ENCODE data around the gene ADAM12.
"Not testable (repeated sequence)": the region's sequence is repeated elsewhere in the genome, so short reads cannot be mapped to it uniquely, and the experiment has no call there.

The ADAM12 gene

DNA sequence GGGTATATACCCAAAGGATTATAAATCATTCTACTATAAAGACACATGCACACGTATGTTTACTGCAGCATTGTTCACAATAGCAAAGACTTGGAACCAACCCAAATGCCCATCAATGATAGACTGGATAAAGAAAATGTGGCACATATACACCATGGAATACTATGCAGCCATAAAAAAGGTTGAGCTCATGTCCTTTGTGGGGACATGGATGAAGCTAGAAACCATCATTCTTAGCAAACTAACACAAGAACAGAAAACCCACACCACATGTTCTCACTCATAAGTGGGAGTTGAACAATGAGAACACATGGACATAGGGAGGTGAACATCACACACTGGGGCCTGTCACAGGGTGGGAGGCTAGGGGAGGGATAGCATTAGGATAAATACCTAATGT, 215.5 kb downstream of the ADAM12 start:
- H3K9me3 ChIP-seq (ENCODE audit: control insufficient read depth, insufficient read depth, low read length); H3K27me3 ChIP-seq (ENCODE audit: control insufficient read depth, insufficient read depth, low read length); H3K4me3 ChIP-seq (ENCODE audit: low read depth, low read length); H3K9ac ChIP-seq (ENCODE audit: low read depth, low read length); H3K36me3 ChIP-seq (ENCODE audit: control insufficient read depth, insufficient read depth, low read length): not testable (repeated sequence)
- peaks cover 21% of the 10 kb centered on the region for H3K4me1 ChIP-seq (ENCODE audit: control insufficient read depth, insufficient read depth, low read length)

DNA sequence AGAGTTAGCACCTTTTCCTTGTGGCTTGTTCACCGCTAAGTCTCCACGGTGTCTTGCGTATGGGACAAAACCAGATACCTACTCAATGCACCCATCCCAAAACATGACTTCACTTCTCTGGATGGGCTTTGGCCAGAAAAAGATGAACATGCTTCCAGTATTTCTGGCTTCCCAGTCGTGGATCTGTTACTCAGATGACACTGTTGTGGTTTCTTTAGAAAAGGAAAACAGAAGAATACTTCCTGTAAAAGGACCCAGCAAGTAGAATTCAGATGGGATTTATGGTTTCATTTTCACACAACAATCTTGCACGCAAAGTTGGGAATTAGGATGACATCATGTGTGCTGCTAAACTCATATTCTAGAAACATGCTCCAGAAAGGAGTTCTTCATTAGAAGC, 216.7 kb downstream of the ADAM12 start:
- H3K9me3 ChIP-seq (ENCODE audit: control insufficient read depth, insufficient read depth, low read length): no peaks in the 10 kb centered on the region
- no peaks in the 10 kb centered on the region for H3K36me3 ChIP-seq (ENCODE audit: control insufficient read depth, insufficient read depth, low read length)
- peaks cover 12% of the 10 kb centered on the region for H3K4me1 ChIP-seq (ENCODE audit: control insufficient read depth, insufficient read depth, low read length)
- H3K4me3 ChIP-seq (ENCODE audit: low read depth, low read length): no peak overlapping the region
- H3K27me3 ChIP-seq (ENCODE audit: control insufficient read depth, insufficient read depth, low read length): no peaks in the 10 kb centered on the region
- H3K9ac ChIP-seq (ENCODE audit: low read depth, low read length): no peak overlapping the region

DNA sequence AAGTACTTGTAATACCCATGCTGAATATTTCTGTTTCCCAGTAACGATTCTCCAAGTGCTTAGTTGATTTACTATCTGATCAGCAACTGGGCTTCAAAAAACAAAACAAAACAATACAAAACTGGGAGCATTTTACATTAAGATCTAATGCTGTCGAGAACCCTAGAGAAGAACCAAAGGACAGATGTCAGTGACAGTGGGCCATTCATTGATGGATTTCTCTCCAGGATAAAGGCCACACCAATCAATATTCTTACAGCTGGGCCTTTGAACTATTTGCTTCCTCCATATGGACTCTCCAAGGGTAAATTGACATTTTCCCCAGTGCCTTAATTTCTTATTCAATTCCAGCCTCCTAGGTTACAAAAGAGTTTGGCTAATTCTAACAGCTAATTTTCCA, 217.5 kb downstream of the ADAM12 start:
- H3K9me3 ChIP-seq (ENCODE audit: control insufficient read depth, insufficient read depth, low read length): no peaks in the 10 kb centered on the region
- peaks cover 5% of the 10 kb centered on the region for H3K4me1 ChIP-seq (ENCODE audit: control insufficient read depth, insufficient read depth, low read length)
- no peak overlapping the region for H3K9ac ChIP-seq (ENCODE audit: low read depth, low read length)
- H3K36me3 ChIP-seq (ENCODE audit: control insufficient read depth, insufficient read depth, low read length): no peaks in the 10 kb centered on the region
- H3K27me3 ChIP-seq (ENCODE audit: control insufficient read depth, insufficient read depth, low read length): no peaks in the 10 kb centered on the region
- H3K4me3 ChIP-seq (ENCODE audit: low read depth, low read length): no peak overlapping the region

DNA sequence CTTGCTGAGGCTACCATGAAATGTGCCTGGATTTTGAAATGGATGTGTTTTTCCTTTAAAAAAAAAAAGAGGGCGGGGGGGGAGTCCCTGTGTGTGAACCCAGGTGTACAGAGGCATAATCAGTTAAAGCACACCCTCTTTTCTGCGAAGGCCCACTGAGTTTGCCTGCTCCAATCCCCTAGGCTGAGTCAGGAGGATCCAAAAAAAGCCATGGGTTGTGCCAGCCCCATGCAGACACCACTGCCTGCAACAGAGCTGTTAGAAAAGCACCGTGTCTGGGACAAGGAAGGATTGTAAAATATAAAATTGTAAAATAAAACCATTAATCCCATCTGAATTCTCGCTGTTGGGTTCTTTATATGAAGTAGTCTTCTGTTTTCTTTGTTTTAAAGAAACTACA, 217.9 kb downstream of the ADAM12 start:
- H3K4me3 ChIP-seq (ENCODE audit: low read depth, low read length): no peak overlapping the region
- H3K27me3 ChIP-seq (ENCODE audit: control insufficient read depth, insufficient read depth, low read length): no peaks in the 10 kb centered on the region
- H3K9ac ChIP-seq (ENCODE audit: low read depth, low read length): no peak overlapping the region
- H3K9me3 ChIP-seq (ENCODE audit: control insufficient read depth, insufficient read depth, low read length): no peaks in the 10 kb centered on the region
- H3K4me1 ChIP-seq (ENCODE audit: control insufficient read depth, insufficient read depth, low read length): peaks cover 2% of the 10 kb centered on the region
- H3K36me3 ChIP-seq (ENCODE audit: control insufficient read depth, insufficient read depth, low read length): no peaks in the 10 kb centered on the region

DNA sequence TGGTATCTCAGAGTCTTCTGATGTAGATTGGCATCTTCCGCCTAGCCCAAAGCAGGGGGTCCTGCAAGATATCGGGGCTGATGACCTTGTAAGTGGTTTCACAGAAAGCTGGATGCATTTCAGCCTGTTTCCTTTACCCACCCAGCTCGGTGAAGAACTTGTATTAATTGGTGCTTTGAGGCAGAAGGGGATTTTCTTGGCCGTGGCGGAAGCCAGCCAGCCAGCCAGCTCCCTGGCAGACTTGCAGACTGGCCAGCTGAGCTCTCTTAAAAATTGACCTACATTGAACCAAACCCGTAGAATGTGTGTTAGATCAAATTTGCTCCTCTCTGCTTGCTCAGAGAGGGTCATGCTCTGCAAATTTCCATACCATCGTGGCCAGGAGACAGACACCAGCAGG, 218.4 kb downstream of the ADAM12 start:
- no peak overlapping the region for H3K9ac ChIP-seq (ENCODE audit: low read depth, low read length)
- H3K4me3 ChIP-seq (ENCODE audit: low read depth, low read length): no peak overlapping the region
- no peaks in the 10 kb centered on the region for H3K4me1 ChIP-seq (ENCODE audit: control insufficient read depth, insufficient read depth, low read length)
- H3K36me3 ChIP-seq (ENCODE audit: control insufficient read depth, insufficient read depth, low read length): no peaks in the 10 kb centered on the region
- no peaks in the 10 kb centered on the region for H3K27me3 ChIP-seq (ENCODE audit: control insufficient read depth, insufficient read depth, low read length)
- H3K9me3 ChIP-seq (ENCODE audit: control insufficient read depth, insufficient read depth, low read length): no peaks in the 10 kb centered on the region

DNA sequence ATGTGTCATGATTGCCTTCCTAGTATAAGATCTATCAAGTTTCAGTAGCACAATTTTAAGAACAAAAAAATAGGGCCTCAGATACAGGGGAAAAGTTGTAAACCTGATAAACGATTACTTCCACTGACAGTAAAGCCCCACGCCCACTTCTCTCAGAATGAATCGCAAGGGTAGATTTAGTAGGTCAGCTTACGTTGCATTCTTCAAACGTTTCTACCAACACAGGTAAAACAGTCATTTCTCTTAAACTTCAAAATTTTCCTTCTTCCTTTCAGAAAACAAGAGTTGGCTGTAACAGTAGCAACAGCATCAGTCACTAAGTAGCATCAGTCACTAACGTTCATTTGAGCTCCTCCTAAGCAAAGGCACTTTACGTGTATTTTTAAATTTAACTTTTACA, 221.5 kb downstream of the ADAM12 start:
- no peak overlapping the region for H3K9ac ChIP-seq (ENCODE audit: low read depth, low read length)
- no peaks in the 10 kb centered on the region for H3K9me3 ChIP-seq (ENCODE audit: control insufficient read depth, insufficient read depth, low read length)
- H3K4me1 ChIP-seq (ENCODE audit: control insufficient read depth, insufficient read depth, low read length): no peaks in the 10 kb centered on the region
- H3K27me3 ChIP-seq (ENCODE audit: control insufficient read depth, insufficient read depth, low read length): no peaks in the 10 kb centered on the region
- H3K4me3 ChIP-seq (ENCODE audit: low read depth, low read length): no peak overlapping the region
- H3K36me3 ChIP-seq (ENCODE audit: control insufficient read depth, insufficient read depth, low read length): no peaks in the 10 kb centered on the region

DNA sequence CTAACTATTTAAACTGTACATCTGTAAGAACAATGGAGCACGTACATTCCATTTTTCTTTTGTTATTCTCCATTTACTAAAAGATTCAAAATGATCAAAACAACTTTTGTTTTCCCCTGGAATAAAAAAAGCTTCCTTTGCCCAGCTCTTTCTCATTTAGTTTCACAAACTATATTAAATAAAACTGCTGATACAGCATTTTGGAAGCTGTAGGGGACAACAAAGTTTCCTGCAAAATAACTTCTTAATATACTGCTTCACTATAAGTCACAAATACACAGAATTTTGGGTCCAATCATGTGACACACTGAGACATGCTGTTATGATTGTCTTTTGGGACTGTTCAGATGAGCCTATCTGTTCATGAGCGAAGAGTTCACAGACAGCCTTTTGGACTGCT, 222.4 kb downstream of the ADAM12 start:
- H3K27me3 ChIP-seq (ENCODE audit: control insufficient read depth, insufficient read depth, low read length): no peaks in the 10 kb centered on the region
- no peak overlapping the region for H3K4me3 ChIP-seq (ENCODE audit: low read depth, low read length)
- H3K4me1 ChIP-seq (ENCODE audit: control insufficient read depth, insufficient read depth, low read length): no peaks in the 10 kb centered on the region
- no peaks in the 10 kb centered on the region for H3K9me3 ChIP-seq (ENCODE audit: control insufficient read depth, insufficient read depth, low read length)
- no peaks in the 10 kb centered on the region for H3K36me3 ChIP-seq (ENCODE audit: control insufficient read depth, insufficient read depth, low read length)
- no peak overlapping the region for H3K9ac ChIP-seq (ENCODE audit: low read depth, low read length)

DNA sequence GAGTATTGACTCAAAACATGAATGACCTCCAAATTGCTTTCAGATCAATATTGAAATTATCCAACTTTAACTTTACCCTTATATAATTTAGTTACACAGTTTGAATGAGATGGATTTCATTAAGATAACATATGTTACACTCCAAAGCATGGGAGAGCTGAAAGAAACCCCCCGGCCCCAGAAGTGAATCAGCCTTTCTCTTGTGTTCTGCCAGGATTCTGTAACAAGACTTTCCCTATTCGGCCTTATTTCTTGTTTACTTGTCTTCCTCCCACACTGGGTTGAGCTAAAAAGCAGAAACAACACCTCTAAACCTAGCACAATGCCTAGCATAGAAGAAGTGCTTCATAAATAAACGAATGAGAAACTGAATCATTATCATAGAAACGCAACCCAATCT, 224.8 kb downstream of the ADAM12 start:
- H3K9ac ChIP-seq (ENCODE audit: low read depth, low read length): no peak overlapping the region
- no peaks in the 10 kb centered on the region for H3K9me3 ChIP-seq (ENCODE audit: control insufficient read depth, insufficient read depth, low read length)
- H3K36me3 ChIP-seq (ENCODE audit: control insufficient read depth, insufficient read depth, low read length): no peaks in the 10 kb centered on the region
- no peaks in the 10 kb centered on the region for H3K27me3 ChIP-seq (ENCODE audit: control insufficient read depth, insufficient read depth, low read length)
- no peaks in the 10 kb centered on the region for H3K4me1 ChIP-seq (ENCODE audit: control insufficient read depth, insufficient read depth, low read length)
- H3K4me3 ChIP-seq (ENCODE audit: low read depth, low read length): no peak overlapping the region

DNA sequence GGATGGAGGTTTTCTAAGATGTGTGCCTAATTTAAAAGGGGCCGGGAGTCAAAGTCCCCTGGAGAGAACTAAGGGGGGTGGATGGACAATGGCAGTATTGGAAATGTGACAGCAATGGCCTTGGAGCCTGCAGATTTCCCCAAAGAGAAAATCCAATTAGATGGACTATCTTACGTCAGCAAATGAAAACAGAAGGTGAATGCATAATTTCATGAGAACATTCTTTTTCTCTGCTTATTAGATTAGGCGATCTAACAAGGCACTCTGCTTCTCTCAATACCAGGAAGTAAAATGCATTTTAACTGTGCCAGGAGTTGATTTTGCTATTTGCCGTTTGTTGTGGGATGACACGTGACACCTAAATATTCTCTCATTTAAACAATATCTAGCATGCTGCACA, 226.6 kb downstream of the ADAM12 start:
- no peaks in the 10 kb centered on the region for H3K36me3 ChIP-seq (ENCODE audit: control insufficient read depth, insufficient read depth, low read length)

DNA sequence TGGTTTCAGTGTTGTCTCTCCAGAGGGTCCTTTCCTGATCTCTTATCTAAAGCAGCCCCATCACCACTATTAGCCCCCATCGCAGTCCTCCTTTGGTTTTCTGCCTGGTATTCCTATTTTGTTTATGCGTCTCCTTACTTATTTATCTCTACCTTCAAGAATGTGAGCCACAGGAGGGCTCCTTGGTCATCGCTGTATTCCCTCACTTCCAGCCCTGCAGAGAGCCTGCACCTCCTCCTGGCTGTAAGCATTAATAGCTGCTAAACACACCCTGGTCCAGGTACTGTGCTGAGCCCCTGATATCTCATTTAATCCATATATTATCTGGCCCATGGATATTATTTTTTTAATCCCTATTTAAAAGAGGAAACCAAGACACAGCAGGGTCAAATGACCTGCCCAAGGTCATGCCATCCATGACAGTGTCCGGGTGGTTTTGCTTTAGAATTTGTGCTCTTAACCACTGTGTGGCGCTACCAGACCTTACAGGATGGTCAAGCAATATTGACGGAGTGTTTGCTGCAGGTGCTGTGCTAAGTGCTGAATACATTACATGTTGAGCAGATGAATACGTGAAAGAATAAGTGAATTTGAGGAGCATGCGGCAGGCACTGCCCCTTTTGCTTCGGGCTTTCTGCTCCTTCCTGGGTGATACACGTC, 227.2 kb downstream of the ADAM12 start:
- H3K27me3 ChIP-seq (ENCODE audit: control insufficient read depth, insufficient read depth, low read length): no peaks in the 10 kb centered on the region
- no peak overlapping the region for H3K4me3 ChIP-seq (ENCODE audit: low read depth, low read length)
- H3K36me3 ChIP-seq (ENCODE audit: control insufficient read depth, insufficient read depth, low read length): no peaks in the 10 kb centered on the region
- H3K9me3 ChIP-seq (ENCODE audit: control insufficient read depth, insufficient read depth, low read length): no peaks in the 10 kb centered on the region
- H3K9ac ChIP-seq (ENCODE audit: low read depth, low read length): no peak overlapping the region
- H3K4me1 ChIP-seq (ENCODE audit: control insufficient read depth, insufficient read depth, low read length): peaks cover 11% of the 10 kb centered on the region

More for the DNA sequence above, 226.6 kb downstream of the ADAM12 start:
- H3K4me3 ChIP-seq (ENCODE audit: low read depth, low read length): no peak overlapping the region
- H3K27me3 ChIP-seq (ENCODE audit: control insufficient read depth, insufficient read depth, low read length): no peaks in the 10 kb centered on the region
- H3K4me1 ChIP-seq (ENCODE audit: control insufficient read depth, insufficient read depth, low read length): peaks cover 8% of the 10 kb centered on the region
- H3K9ac ChIP-seq (ENCODE audit: low read depth, low read length): no peak overlapping the region
- no peaks in the 10 kb centered on the region for H3K9me3 ChIP-seq (ENCODE audit: control insufficient read depth, insufficient read depth, low read length)

DNA sequence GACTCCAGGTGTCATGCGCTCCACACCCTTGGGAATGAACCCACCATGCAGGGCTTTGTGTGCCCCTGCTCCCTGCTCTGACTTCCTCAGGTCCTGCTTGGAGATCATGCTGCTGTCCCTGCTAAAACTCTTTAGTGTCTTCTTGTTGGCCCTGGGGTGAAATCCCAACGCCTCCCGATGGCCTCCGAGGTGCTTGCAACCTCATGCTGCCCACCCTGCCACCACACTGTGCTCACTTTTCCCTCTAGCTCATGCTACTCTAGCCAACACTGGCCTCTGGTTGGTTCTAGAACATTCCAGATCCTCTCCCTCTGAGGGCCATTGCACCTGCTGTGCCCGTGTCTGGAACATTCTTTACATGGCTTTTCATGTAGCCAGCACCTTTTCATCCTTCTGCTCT, 227.7 kb downstream of the ADAM12 start:
- Histone ChIP-seq H3K4me1 (ENCODE audit: control insufficient read depth, insufficient read depth, low read length) (peaks cover 16% of the 10 kb centered on the region), H3K4me3 (ENCODE audit: low read depth, low read length) (no peak overlapping the region), H3K36me3 (ENCODE audit: control insufficient read depth, insufficient read depth, low read length) (no peaks in the 10 kb centered on the region), H3K9me3 (ENCODE audit: control insufficient read depth, insufficient read depth, low read length) (no peaks in the 10 kb centered on the region), H3K9ac (ENCODE audit: low read depth, low read length) (no peak overlapping the region), H3K27me3 (ENCODE audit: control insufficient read depth, insufficient read depth, low read length) (no peaks in the 10 kb centered on the region)

DNA sequence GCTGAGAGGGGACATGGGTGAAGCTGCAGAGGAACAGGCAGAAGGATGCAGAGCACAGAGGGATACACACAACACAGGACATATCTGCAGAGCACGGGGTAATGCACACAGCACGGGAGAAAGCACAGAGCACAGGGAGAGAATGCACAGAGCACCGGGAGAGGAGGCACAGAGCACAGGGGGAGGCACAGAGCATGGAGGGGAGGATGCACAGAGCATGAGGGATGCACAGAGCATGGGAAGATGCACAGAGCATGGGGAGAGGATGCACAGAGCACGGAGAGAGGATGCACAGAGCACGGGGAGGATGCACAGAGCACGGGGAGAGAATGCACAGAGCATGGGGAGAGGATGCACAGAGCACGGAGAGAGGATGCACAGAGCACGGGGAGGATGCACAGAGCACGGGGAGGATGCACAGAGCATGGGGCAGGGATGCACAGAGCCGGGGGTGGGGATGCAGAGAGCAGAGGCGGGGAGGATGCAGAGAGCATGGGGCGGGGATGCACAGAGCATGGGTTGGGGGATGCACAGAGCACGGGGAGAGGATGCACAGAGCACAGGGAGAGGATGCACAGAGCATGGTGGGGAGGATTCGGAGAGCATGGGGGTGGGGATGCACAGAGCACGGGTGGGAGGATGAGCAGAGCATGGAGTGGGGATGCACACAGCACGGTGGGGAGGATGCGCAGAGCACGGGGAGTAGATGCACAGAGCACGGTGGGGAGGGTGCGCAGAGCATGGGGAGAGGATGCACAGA, 230.0 kb downstream of the ADAM12 start:
- Histone ChIP-seq H3K9ac (ENCODE audit: low read depth, low read length) (no peak overlapping the region), H3K27me3 (ENCODE audit: control insufficient read depth, insufficient read depth, low read length) (no peaks in the 10 kb centered on the region), H3K9me3 (ENCODE audit: control insufficient read depth, insufficient read depth, low read length) (no peaks in the 10 kb centered on the region), H3K36me3 (ENCODE audit: control insufficient read depth, insufficient read depth, low read length) (no peaks in the 10 kb centered on the region), H3K4me1 (ENCODE audit: control insufficient read depth, insufficient read depth, low read length) (peaks cover 33% of the 10 kb centered on the region), H3K4me3 (ENCODE audit: low read depth, low read length) (no peak overlapping the region)

Data from iPS-15b (cell line).